ENCODE measurements around the gene CEP131. TPM values are rescaled to one million over a fixed set of nuclear protein-coding genes. Genes with fewer than 3 reads are reported as not detected.
"Not testable (repeated sequence)": the region's sequence is repeated elsewhere in the genome, so short reads cannot be mapped to it uniquely, and the experiment has no call there.

The CEP131 gene
- total and polyA plus RNA-seq, 2 of the 8 experiments (the other 6 are each of a cell fraction or from before 2014, with no cell fraction given) = 5.9 to 23.2 TPM

DNA sequence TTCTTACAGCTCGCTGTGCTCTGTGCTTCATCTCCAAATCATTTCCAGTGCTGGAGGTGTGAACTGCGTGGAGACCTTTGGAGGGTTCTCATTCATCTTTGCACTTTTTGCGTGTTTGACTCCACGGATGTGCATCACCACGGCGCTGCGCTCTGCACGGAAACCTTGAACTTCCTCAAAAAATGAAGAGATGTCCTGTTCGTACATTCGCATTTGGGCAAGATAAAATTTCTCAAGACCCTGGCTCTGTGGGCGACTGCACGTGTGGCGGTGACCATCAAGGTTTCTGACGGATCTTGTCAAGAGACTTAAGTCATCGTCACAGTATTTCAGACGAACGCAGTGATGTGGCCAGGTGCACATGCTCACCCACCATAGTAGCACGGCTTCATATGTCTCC, 67.8 kb downstream of the CEP131 start (continued):
- TF ChIP-seq FOSL1 (IDR thresholded peaks at IDR 0.05; ENCODE audit: insufficient read depth, low read depth, low read length) = no peak
- TF ChIP-seq TAF1 (IDR thresholded peaks at IDR 0.05; ENCODE audit: low read depth, low read length) = no peak

- H4K8ac ChIP-seq (ENCODE audit: extremely low read depth, insufficient read depth, low read length); H2BK5ac ChIP-seq (ENCODE audit: low read depth, low read length); H3K79me1 ChIP-seq (ENCODE audit: low read depth, low read length); H2AFZ ChIP-seq (ENCODE audit: low read length); H3K4me3 ChIP-seq (ENCODE audit: extremely low read depth in 1 of 4, insufficient read depth in 2 of 4, low read depth in 3 of 4, low read length in 4 of 4); H3K27me3 ChIP-seq (replicated peaks in 1 of 4; ENCODE audit: control insufficient read depth in 3 of 4, extremely low read depth in 1 of 4, insufficient read depth in 3 of 4, low read length in 3 of 4); H3K9me3 ChIP-seq (ENCODE audit: insufficient read depth in 2 of 2, low read depth in 1 of 2, low read length in 1 of 2); H3K14ac ChIP-seq (ENCODE audit: insufficient read length); H3K4me1 ChIP-seq (replicated peaks in 1 of 4; ENCODE audit: control insufficient read depth in 3 of 4, insufficient read depth in 4 of 4, low read length in 3 of 4); H2BK15ac ChIP-seq (ENCODE audit: low read length); H4K5ac ChIP-seq (ENCODE audit: insufficient read length, low read depth, low read length); H3K27ac ChIP-seq (ENCODE audit: low read depth, low read length); H3K18ac ChIP-seq (ENCODE audit: extremely low read depth, low read length); H4K91ac ChIP-seq (replicated peaks; ENCODE audit: insufficient read length, low read length); H3K4me2 ChIP-seq (ENCODE audit: insufficient read depth in 1 of 2, low read depth in 2 of 2, low read length in 2 of 2); H3K9ac ChIP-seq (replicated peaks in 1 of 4; ENCODE audit: extremely low read depth in 1 of 4, low read depth in 3 of 4, low read length in 3 of 4); H2AK5ac ChIP-seq (ENCODE audit: low read depth, low read length); H3K4ac ChIP-seq (replicated peaks; ENCODE audit: insufficient read length, low read depth, low read length); FAIRE-seq; H3K36me3 ChIP-seq (ENCODE audit: control insufficient read depth in 2 of 4, insufficient read depth in 4 of 4, low read length in 3 of 4); H2BK20ac ChIP-seq (ENCODE audit: low read length); H2BK120ac ChIP-seq (replicated peaks; ENCODE audit: low read depth, low read length); H4K20me1 ChIP-seq (replicated peaks in 1 of 2; ENCODE audit: control insufficient read depth in 1 of 2, insufficient read depth in 2 of 2, low read length in 2 of 2); DNase-seq (ENCODE audit: low read depth in 1 of 2, low spot score in 2 of 2); H3K23ac ChIP-seq (ENCODE audit: insufficient read length); POLR2A ChIA-PET (ENCODE audit: partially characterized antibody); H3K56ac ChIP-seq (replicated peaks; ENCODE audit: insufficient read length, low read depth, low read length); H3K79me2 ChIP-seq (ENCODE audit: control insufficient read depth in 1 of 2, insufficient read depth in 2 of 2, low read length in 2 of 2); H3K23me2 ChIP-seq (ENCODE audit: low read depth, low read length); H2BK12ac ChIP-seq (ENCODE audit: low read depth, low read length): not testable (repeated sequence)
- WGBS, 2 experiments (ENCODE audit: extremely low coverage in 1 of 2, insufficient coverage in 1 of 2, insufficient read length in 1 of 2, insufficient replicate concordance in 2 of 2, low coverage in 1 of 2, low lambda C conversion rate in 2 of 2, missing lambda C conversion rate in 1 of 2) = 94% methylated on average over 9 of the region's 9 CpGs; no CpG with 5 or more reads in 1 of the 2 experiments
- CTCF ChIA-PET (ENCODE audit: partially characterized antibody) = interaction anchor here (0.9 to 4.3 kb wide), 2 partner anchors 11 to 23 kb away, joined by 3 to 21 read pairs; no protein-coding TSS in a partner anchor
Observed at GRCh38 chr17:81154016-81154415, 68.7 kb downstream of the CEP131 start.

Measured in H1 (cell line).